DMS 273 (cell line): Measurements from ENCODE around the gene ATIC.
"Not testable (repeated sequence)": the region's sequence is repeated elsewhere in the genome, so short reads cannot be mapped to it uniquely, and the experiment has no call there.

Experiments
- DNase-seq: peaks from one replicate; lab custom pipeline; 2025; ENCODE audit not compliant: unreplicated experiment; lab: John Stamatoyannopoulos, UW

Gene ATIC

DNA sequence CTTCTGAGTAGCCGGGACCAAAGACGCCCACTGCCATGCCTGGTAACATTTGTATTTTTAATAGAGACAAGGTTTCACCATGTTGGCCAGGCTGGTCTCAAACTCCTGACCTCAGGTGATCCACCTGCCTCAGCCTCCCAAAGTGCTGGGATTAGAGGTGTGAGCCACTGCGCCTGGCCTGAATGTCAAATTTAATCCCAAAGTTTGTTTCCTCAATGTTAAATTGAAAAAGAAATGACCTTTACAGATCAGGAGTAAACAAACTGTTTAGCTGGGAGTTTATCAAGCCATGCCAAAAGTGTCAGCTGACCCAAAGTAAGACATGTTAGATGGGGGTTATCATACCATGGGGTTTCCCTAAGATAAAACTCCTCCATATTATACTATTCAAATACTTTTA lies 48.2 kb downstream of the ATIC start:
- DNase-seq = not testable (repeated sequence)

DNA sequence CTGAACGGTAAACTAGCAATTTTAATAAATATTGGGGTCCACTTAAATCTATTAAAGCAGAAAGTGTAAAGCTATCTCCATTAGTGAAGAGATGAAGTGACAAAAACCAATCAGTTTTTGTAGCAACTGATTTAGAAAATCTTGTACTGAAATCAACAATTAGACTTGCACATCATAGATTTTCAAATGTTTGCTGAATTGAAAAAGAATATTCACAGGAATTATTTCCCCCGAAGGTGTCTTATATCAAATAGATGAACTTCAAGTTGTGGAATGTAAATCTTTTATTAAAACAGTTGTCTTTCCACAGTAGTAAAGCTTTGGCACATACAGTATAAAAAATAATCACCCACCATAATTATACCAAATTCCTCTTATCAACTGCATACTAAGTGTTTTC lies 48.7 kb downstream of the ATIC start:
- no peak for DNase-seq

DNA sequence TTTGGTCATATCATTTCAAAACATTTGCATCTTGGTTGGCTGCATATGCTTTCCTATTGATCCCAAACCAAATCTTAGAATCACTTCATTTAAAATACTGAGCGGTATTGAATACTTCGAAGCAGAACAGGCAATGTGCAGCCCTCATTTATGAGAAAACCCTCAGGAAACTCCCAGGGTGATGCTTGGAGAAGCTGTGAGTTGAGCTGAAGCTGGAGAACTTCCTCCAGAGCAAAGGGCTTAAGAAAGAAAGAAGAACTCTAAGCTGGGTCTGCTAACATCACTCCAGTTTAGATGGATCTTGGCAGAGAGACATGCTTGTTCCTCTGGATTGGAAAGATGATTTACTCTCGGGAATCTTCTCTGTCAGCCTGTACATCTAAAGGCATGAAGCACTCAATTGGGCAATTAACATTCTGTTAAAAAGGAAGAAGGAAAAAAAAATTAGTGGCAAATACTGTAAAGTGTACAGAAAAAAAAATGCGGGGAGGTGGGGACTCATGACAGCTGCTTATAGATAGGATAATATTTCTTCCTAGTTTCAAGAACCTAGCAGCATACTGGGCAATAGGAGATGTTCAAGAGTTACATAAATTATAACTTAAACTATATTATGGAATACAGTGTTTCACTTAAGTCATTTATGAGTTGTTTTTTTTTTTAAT lies 49.5 kb downstream of the ATIC start:
- DNase-seq = no peak

DNA sequence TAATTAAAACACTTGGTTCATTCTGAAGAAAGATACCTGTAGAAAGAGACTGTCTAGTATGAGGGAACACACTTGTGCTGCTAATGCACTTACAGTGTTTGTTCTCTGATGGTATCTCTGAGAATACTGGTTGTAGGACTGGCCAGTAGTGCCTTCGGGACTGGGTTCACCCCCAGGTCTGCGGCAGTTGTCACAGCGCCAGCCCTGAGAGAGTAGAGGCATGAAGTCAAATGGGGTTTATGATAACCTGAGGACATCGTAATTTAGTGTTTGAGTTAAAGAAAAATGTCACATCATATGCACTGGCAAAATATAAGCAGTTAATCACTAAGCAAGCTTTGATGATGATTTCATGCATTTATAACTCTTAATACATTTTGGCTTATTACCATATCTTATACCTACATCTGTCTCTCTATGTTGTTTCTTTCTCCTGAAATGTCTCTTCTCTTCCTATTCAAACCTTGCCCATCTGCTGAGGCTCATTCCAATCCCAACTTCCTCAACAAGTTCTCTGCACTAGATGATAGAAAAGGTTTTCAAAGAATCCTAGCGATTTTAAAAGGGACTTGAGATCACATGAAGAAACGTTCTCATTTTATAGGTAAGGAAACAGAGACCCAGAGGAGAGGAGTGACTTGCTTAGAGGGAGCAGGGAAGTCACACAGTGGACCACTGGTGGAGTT lies 50.2 kb downstream of the ATIC start:
- no peak for DNase-seq

DNA sequence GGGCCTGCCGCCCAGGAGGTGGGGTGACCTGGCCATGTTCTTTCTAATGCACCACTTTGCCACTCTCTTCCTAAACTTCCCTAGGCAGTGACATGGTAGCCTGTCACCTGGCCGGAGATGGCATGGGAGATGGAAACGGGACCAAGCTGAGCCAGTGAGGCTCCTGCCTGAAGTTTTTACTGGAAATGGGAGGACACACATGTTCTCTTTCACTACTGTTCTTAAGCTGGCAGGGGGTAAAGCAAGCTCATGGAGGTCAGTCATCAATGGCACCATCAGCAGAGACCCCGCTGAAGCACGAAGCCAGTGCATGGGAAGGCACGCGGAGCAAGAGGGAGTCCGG lies 50.7 kb downstream of the ATIC start:
- no peak for DNase-seq

DNA sequence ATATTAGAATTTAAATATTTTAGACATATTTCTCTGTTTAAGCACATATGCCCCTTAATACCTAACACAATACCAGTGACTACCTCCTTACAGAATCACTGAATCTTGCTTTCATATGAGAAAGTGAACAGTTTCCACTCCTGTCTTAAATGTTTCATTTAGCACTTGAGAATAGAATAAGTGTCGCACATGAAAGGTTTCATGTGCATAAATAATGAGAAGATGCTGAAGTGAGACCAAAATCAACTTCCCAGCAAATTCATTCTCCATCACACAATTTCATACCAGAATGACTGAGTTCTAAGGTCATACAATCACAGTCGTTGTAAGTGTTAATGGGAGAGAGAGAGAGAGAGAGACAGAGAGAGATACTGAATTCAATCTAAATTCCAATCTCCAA lies 51.2 kb downstream of the ATIC start:
- no peak for DNase-seq

DNA sequence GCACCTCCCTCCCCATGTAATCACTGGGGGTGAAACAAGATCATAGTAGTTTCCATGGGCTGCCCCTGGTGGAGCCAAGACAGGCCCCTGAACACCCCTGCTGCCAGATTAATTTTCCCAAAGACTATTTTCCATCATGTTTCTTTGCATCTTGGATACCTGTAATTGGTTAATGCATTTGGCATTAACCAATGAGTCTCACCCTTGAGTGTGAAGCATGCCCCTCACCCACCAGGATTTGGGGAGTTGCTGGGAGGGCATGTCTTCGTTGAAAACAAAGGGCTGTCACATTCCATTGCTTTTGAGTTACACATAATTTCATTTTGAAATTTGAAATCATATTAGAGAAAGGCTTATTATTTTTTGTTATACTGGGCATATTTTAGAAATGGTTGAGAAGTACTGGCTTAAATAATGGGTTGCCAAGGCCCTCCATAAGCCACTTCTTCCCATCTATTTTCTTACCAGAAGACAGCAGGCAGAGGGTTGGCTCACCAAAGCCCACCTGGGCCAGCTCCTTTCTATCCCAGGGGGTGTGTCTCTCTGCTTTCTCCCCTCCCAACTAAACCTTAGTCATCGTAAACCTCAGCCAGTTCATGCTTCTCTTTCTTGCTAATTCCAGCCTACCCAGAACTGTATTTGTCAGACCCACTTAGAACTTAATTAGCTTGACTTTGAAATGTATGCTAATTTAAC lies 51.8 kb downstream of the ATIC start:
- no peak for DNase-seq

DNA sequence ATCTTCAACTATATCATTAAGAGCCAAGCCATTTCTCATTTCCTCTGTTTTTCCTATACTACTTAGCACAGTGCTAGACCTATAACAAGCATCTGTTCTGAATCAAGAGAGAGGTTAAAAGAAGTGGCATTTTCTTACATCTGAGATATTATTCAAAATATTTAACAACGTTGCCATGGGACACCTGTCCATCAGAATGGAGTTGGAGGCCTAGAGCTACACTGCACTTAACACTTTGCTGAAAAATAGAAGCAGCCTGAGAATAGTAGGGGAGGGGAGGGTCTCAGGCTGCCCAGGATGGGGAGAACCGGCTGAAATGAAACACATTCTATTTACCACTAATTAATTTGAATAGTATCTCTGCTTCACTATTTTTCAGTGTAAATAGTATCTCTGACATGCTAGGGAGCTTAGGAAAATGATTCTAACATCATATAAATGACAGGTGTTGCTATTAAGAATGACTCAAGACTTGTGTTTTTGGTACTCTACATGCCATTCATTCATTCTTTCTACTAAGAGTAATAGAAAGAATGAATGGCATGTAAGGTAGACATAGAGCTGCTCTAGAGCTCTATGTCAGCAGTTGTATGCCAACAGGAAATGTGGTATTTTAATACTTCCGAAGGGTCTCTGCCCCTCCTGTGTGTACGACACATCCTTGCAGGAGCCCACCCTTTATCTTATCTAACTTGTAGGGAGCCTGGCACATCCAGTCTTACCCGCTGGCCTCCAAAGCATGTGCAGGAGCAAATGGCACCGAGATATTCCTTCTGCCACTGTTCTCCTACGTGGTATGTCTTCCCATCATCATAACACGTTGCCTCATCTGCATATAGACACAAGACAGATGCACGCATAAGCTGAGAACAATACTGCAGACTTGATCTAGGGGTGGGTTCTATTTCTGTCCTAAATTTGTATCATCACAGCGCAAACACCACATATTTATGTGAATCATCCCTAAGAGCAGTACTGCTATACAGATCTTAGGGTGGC lies 52.6 kb downstream of the ATIC start:
- DNase-seq = no peak

DNA sequence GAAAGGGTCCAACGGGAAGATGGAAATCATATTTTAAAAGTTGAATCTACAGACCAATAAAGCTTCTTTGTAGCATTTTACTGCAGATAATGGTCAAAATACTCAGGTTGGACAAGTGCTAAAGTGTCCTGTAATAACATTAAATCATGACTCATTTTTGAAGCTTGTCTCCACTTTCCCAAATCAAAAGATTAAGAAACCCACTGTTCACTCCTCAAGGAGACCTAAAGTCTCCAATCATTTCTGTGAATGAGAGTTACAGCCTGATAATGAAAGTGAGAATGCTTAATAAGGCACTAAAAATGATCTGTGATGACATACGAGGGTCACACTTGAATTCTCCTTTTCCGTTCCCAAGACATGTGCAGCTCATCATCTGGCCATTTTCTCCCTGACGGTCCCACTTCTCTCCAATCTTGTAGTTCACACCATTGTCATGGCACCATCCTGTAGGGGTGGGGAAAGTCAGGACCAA lies 53.4 kb downstream of the ATIC start:
- no peak for DNase-seq

DNA sequence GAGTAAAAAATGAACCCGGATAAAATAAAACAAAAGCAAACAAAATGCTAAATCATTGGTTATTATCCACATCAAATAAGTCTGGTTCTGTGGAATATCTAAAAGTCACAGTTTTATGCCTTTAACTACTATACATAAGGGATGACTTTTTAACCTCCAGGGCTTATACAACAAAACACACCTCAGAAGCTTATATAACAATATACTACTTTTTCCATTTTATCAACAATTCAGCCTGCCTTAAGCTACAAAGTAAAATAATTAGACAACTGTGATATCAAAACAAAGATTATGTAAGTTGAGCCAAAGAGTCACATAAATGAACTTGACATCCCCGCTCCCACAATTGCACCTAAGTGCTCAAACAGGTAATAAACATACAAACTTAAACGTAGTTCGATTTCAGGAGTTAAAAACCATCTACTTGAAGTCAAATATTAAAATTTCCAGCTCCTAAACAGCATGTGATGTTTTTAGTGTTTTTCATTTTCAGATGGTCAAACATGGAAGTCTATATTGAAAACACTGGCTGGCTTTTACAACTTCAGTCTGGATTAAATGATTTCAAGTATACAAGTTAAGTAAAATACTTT lies 54.7 kb downstream of the ATIC start:
- DNase-seq = no peak

DNA sequence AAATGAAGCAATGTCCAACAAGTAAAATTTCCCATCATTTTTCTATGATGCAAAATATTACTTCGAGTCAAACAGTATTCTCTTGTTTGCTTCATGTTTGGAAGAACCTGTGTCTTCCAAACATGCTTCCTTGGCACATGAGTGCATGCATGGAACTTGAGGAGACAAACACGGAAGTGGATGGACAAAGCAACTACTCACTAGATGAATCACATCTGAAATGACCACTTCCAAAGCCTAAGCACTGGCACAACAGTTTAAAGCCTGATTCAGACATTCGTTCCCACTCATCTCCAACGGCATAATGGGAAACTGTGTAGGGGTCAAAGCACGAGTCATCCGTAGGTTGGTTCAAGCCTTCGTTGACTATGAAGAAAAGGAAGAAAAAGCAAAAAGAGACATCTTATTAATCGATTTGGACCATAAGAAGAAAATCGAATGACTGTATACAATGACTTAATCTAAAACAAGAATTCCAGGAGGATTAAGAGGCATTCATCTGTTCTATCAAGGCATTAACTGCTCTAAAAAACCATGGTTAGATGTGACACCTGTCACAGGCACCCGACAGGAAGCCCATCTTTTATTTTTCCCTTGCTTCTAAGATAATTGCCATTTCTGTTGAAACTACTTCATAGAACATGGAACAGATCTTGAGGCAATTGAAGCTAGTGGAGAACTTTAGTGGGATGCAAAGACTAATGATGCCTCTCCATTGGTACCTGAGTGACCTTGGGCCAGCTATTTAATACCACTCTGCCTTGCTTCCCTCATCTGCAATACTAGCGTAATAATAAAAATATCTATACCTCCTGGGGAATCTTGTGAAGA lies 56.0 kb downstream of the ATIC start:
- no peak for DNase-seq

DNA sequence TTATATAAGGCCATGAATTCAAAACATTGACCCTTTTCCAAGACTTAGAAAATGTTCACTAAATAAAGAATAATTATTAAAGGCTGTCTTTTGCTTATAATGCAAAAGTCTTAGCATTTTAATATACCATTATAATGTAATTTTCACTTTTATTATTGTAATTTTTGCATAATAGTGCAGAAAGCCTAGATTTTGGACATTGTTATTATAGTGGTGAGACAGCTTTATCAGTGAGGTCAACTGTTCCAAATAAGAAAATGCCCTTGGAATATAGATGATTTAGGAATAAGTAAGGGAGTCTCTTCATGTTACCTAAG lies 56.6 kb downstream of the ATIC start:
- no peak for DNase-seq

DNA sequence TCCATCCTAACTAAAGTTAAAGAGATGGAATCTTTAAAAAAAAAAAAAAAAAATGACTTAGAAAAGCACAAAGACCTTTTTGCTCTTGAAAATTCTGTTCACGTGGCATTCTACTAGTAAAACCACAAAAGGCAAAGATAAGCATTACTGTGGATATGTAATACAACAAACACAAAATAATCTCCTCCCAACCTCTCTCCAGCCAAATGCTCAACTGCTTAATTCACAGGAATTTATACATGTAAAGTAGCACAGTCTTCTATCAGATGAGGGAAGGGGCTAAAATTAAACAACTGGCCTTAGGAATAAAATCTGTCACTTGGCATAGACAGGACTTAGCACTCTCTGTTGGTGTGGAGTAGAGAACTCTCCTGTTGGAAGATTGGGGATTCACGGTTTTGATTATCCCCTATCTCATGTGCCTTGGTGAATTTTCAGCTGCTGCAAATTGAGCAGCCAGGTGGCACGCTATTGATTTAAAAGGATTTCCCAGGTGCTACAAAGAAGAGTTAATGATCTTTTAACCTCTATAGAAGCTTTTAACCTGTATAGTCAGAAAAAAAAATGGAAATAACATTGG lies 57.4 kb downstream of the ATIC start:
- no peak for DNase-seq

DNA sequence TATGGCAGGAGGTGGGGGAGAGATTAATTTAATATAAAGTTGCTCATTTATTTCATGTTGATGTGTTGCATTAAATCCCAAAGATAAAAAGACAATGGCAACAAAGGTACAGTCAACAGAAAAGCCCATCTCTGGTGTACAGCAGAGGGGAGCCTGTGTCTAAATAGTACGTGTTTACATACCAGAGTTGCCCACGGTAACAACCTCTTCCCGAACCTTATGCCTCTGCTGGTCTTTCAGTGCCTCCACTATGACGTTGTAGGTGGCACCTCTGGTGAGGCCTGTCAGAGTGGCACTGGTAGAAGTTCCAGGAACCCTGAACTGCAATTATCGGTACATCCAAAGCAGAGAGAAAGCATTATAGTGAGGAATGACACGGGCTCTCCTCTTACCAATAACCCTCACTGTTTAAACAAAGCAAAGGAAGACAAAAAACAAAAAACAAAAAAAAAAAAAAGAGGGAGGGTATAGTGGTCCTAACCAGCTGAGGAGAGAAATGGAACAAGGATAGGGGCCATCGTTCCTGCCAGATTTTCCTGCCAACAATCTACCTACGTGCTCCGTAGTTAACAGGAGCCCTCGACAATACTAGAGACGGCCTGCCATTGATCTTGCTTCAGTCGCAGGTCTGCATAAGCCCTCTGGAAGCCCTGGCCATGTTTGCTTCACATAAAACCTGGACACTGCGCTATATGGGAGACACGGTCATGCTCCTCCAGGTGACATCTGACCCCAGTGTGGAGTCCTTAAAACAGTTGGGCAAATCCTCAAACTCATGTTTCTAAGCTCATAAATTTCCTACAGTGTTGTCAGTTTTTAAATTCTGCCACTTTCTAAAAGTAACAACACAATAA lies 58.5 kb downstream of the ATIC start:
- no peak for DNase-seq

DNA sequence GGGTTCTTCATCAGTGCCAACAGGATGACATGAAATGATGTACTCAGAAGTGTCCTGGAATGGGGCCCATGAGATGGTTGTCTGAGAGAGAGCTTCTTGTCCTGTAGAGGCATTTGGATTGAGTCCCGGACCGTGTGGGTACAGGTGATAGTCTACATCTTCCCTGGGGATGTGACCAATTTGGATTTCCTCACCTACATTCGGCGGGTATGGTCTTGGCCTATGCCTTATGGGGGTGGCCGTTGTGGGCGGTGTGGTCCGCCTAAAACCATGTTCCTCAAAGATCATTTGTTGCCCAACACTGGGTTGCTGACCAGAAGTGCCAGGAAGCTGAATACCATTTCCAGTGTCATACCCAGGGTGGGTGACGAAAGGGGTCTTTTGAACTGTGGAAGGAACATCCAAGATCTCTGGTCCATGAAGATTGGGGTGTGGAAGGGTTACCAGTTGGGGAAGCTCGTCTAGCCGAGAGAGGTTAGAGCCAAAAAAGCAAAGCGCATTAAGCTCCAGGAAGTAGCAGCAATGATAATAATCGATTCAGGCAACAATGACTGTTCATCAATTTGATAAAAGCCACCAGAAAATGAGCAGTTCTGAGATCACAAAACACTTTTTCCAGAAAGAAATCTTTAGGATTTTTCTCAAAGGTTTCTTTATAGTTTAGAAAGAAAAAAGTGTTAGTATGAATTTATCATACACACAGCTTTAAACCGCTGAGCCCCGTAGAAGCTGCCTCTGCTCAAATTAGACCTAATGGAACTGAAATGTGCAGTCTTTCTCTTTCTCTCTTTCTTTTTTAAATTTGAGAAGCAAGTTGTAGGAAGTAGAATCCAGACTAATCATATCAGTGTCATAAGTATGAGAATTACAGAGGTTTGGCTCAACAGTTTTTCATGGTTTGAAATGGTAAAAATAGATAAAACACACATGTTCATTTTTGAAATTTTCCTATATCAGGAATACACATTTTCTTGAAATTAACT lies 60.3 kb downstream of the ATIC start:
- no peak for DNase-seq

DNA sequence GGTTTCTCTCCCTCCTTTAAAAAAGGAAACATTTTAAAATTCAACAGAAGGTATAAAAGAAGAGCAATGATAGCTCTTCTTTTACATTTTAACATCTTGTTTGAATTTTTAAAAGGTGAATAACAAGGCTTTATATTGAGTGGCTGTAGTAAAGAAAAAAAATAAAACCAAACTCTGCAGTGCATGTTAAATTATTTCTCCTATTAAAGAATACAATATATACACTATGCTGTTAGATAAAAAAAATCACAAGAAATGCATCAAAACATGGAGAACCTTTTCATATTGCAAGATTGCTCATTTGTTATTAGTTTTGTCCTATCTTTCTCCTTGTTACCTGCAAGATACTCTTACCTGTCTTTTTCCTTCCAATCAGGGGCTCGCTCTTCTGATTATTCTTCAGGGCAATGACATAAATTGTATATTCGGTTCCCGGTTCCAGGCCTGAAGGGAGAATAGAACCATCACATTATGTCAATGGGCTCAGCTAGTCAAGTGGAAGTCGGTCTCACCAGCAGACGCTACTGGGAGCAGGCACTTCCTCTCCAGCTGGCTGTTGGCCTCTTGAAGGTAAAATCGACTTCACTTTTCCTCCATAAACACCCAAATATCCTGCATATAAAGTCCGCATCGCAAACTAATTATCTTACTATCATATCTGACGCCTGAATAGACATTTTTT lies 61.2 kb downstream of the ATIC start:
- DNase-seq = no peak

DNA sequence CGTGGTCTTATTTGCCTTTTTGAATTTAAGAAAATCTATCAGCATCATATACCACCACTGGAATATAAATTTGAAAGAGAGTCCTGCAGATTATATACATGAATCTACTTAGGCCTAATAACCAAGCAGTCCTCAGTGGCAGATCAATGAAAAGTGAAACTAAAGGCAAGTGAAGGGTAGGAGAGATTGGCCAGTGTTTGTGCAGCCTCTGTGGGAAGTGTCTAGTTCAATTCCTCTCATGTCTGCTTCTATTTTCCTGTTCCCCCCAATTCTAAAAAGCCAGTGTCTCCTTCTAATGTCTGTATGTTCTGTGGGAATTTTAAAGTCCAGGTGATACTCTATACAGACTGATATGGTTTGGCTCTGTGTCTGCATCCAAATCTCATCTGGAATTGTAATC lies 62.1 kb downstream of the ATIC start:
- no peak for DNase-seq
